Thyroid gland (tissue), 4 donors: ENCODE measurements around the gene RAB44.

ENCODE experiments used
- CTCF ChIP-seq, 6 experiments: fragments of 200-600 bp in 3 of 6; fragments of 450-650 bp in 3 of 6; sonication (generic) in 3 of 6; IDR thresholded peaks; one replicate each; pipeline ENCODE4 v1.5.1; 2016 to 2019; ENCODE audit warnings: antibody characterized with exemption in 6 of 6, mild to moderate bottlenecking in 2 of 6, inconsistent platforms in 1 of 6, moderate library complexity in 1 of 6
- POLR2A ChIP-seq, 2 donors: fragments of 450-650 bp; IDR thresholded peaks; one replicate each; pipeline ENCODE4 v1.6.1; 2017; ENCODE audit warnings: antibody characterized with exemption in 2 of 2, mild to moderate bottlenecking in 2 of 2, moderate library complexity in 1 of 2

GRCh38 chr6:36728289-36729160 is 30.9 kb downstream of the RAB44 start:
- TF ChIP-seq CTCF (IDR thresholded peaks at IDR 0.05) (no peak), POLR2A (IDR thresholded peaks at IDR 0.05) (no peak)
